K562 (cell line): Measurements from ENCODE around the gene PRKD2. TPM values are rescaled to one million over a fixed set of nuclear protein-coding genes. Genes with fewer than 3 reads are reported as not detected.

ENCODE experiments used
- CTCFL ChIP-seq: IDR thresholded peaks from 2 replicates; pipeline ENCODE4 v1.6.1; 2011; ENCODE audit warnings: borderline replicate concordance, low read depth, mild to moderate bottlenecking, moderate library complexity, low read length; ENCODE audit not compliant: insufficient read depth, poor library complexity, severe bottlenecking
- FOXK1 ChIP-seq: sonication (generic); formaldehyde crosslinking; IDR thresholded peaks from 2 replicates; pipeline ENCODE4 v1.8.0; 2022; ENCODE audit warnings: missing genetic modification reagents, mild to moderate bottlenecking, borderline replicate concordance
- L3MBTL2 ChIP-seq: fragments of 450-650 bp; IDR thresholded peaks from 2 replicates; pipeline ENCODE4 v1.6.1; 2016; ENCODE audit warnings: mild to moderate bottlenecking, moderate library complexity
- POLR2AphosphoS5 ChIP-seq: IDR thresholded peaks from 2 replicates; pipeline ENCODE4 v1.6.1; 2011; ENCODE audit warnings: mild to moderate bottlenecking, low read depth, low read length, moderate library complexity; ENCODE audit not compliant: control insufficient read depth, insufficient read depth
- POLR2G ChIP-seq: fragments of 200-400 bp; formaldehyde crosslinking; IDR thresholded peaks from 2 replicates; pipeline ENCODE4 v1.6.1; 2017; ENCODE audit warnings: low read depth, mild to moderate bottlenecking, antibody characterized with exemption, low read length, moderate library complexity
- SRSF7 ChIP-seq: fragments of 200-400 bp; formaldehyde crosslinking; optimal IDR thresholded peaks from 2 replicates; pipeline ENCODE3; 2017; ENCODE audit warnings: mild to moderate bottlenecking, low read depth, low read length
- VEZF1 ChIP-seq: fragments of 200-800 bp; sonication (Bioruptor generic); IDR thresholded peaks from 2 replicates; pipeline ENCODE4 v1.6.1; 2017; ENCODE audit warnings: missing genetic modification characterization, missing compliant biosample characterization
- ZNF318 ChIP-seq, 2 experiments: fragments of 450-650 bp; IDR thresholded peaks; 2 replicates each; pipeline ENCODE4 v1.6.1; 2016; ENCODE audit warnings: mild to moderate bottlenecking in 2 of 2, borderline replicate concordance in 1 of 2, low read depth in 1 of 2, moderate library complexity in 1 of 2
- ZNF507 ChIP-seq: conservative IDR thresholded peaks from 2 replicates; pipeline ENCODE4 v1.6.1; 2017; ENCODE audit warnings: missing genetic modification characterization, missing compliant biosample characterization
- polyA plus RNA-seq, 8 experiments: library from polyadenylated mRNA; depleted of rRNA in 4 of 8; stranded (reverse) in 5 of 8; unstranded in 3 of 8; fragments of >200 nt; fragmentation: Nextera tagmentation in 2 of 8; fragmentation: Illumina TruSeq in 1 of 8; extraction: Ambion mirVana in 2 of 8; extraction: Trizol in 1 of 8; gene quantifications; 2 replicates each; pipeline versions ENCODE4 v1.2.1 to v1.2.3, GENCODE V29; 2011 to 2014; ENCODE audit warnings: inconsistent platforms in 1 of 8, missing spikeins in 1 of 8
- total RNA-seq, 7 experiments: library from RNA; depleted of rRNA in 6 of 7; stranded (reverse); fragments of >200 nt in 6 of 7; fragmentation: Illumina TruSeq in 2 of 7; extraction: Trizol in 2 of 7; gene quantifications; 2 replicates each; pipeline versions ENCODE4 v1.2.1 to v1.2.3, GENCODE V29; 2011 to 2021; ENCODE audit warnings: low replicate concordance in 1 of 7
- TF ChIP-seq, protein P1 (sequence below), 2 experiments: IDR thresholded peaks; 2 replicates each; pipeline ENCODE4 v1.6.1; 2011; ENCODE audit warnings: borderline replicate concordance in 1 of 2, control low read depth in 1 of 2, low read depth in 1 of 2, low read length in 1 of 2, mild to moderate bottlenecking in 1 of 2, mixed read lengths in 1 of 2, moderate library complexity in 1 of 2; ENCODE audit not compliant: insufficient read depth in 1 of 2, insufficient read length in 1 of 2, poor library complexity in 1 of 2, severe bottlenecking in 1 of 2; ENCODE audit errors: extremely low read depth in 1 of 2

PRKD2 gene
- total and polyA plus RNA-seq, 9 of the 15 experiments (the other 6 are each of a cell fraction or from before 2014, with no cell fraction given): 1.8 to 60.0 (median 15.0) TPM

- TF ChIP-seq ZNF318 (IDR thresholded peaks at IDR 0.05; ENCODE audit: borderline replicate concordance in 1 of 2, low read depth in 1 of 2) (0 out of 4 replicates have a peak, but pooled peaks of 1 of the 2 experiments have one; percentile 37), POLR2G (peak; percentile 72), VEZF1 (CRISPR knock-in tag) (peak; percentile 73), FOXK1 (CRISPR knock-in tag) (peak; percentile 98; the same call in 1 of the 2 replicates), ZNF507 (tag) (no peak), SRSF7 (no peak), CTCFL (no peak), POLR2AphosphoS5 (peak; percentile 12; the same call in 1 of the 2 replicates), L3MBTL2 (peak; percentile 89)
- TF ChIP-seq, protein P1, sequence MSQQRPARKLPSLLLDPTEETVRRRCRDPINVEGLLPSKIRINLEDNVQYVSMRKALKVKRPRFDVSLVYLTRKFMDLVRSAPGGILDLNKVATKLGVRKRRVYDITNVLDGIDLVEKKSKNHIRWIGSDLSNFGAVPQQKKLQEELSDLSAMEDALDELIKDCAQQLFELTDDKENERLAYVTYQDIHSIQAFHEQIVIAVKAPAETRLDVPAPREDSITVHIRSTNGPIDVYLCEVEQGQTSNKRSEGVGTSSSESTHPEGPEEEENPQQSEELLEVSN (IDR thresholded peaks at IDR 0.05; ENCODE audit: borderline replicate concordance in 1 of 2, extremely low read depth in 1 of 2, insufficient read depth in 1 of 2, insufficient read length in 1 of 2, low read depth in 1 of 2, low read length in 1 of 2, poor library complexity in 1 of 2, severe bottlenecking in 1 of 2): peak; percentile 44 to 49
Observed at GRCh38 chr19:46697204-46697960, 19.5 kb downstream of the PRKD2 start (continued).
